ENCODE data around the gene MARK3. TPM values are rescaled to one million over a fixed set of nuclear protein-coding genes. Genes with fewer than 3 reads are reported as not detected.

MARK3 gene
- total and polyA plus RNA-seq, 2 of the 4 experiments (the other 2 are of a cell fraction) = 78.5 to 80.5 TPM

DNA sequence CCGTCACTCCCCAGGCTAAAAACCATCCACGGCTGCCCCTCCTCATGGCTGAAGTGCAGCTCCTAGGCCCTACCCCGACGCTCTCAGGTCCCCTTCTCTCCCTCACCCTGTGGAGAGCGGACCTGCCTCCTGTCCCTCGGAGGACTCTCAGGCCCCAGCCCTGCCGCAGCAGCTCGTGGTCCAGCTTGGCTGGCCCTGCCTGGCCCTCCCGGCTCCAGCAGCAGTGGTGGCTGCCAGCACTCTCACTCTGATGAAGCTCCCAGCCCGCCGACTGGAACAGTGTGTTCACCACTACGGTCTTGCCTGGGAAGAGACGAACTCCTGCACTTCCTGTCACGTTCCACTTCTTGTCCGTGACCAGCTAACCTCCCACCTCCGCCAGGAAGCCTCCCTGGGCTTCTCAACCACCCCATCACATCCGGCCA, 166.1 kb downstream of the MARK3 start:
- Histone ChIP-seq H3K9ac (ENCODE audit: low read depth, low read length) (no peak overlapping the region), H2BK20ac (ENCODE audit: low read depth, low read length) (no peak overlapping the region), H2AK5ac (ENCODE audit: low read depth, low read length) (peak overlapping the region; percentile 69; the same call in 1 of the 2 replicates), H2AK9ac (replicated peaks; ENCODE audit: low read depth, low read length, poor library complexity) (no peak overlapping the region), H2BK120ac (ENCODE audit: low read depth, low read length) (no peak overlapping the region), H3K4ac (ENCODE audit: low read depth, low read length) (no peak overlapping the region), H3K56ac (ENCODE audit: extremely low read depth, insufficient read depth, low read length) (no peak overlapping the region), H3K9me1 (ENCODE audit: insufficient read depth, low read length) (peaks cover 8% of the 10 kb centered on the region; the same call in 1 of the 2 replicates), H3K27ac (ENCODE audit: insufficient read depth, low read length) (no peak overlapping the region), H2AFZ (replicated peaks; ENCODE audit: low read length, poor library complexity) (no peak overlapping the region), H3K79me1 (ENCODE audit: low read depth in 1 of 2, low read length in 2 of 2) (peaks cover 0 to 31% of the 10 kb centered on the region in 2 experiments), H3K27me3 (ENCODE audit: control insufficient read depth, insufficient read depth, low read length) (no peaks in the 10 kb centered on the region), H3K4me1 (ENCODE audit: control insufficient read depth, insufficient read depth, low read length) (peaks cover 9% of the 10 kb centered on the region), H4K5ac (ENCODE audit: low read depth, low read length) (no peak overlapping the region), H3K4me3 (ENCODE audit: insufficient read depth, low read depth, low read length) (no peak overlapping the region), H2BK15ac (ENCODE audit: low read depth, low read length) (no peak overlapping the region), H3K18ac (ENCODE audit: low read depth, low read length) (no peak overlapping the region), H3K36me3 (ENCODE audit: control insufficient read depth, insufficient read depth, low read length) (no peaks in the 10 kb centered on the region), H2BK5ac (ENCODE audit: low read depth, low read length, poor library complexity, severe bottlenecking) (no peak overlapping the region), H3K14ac (replicated peaks; ENCODE audit: low read depth, low read length) (no peak overlapping the region), H3K23ac (ENCODE audit: low read depth, low read length) (no peak overlapping the region), H3K9me3 (ENCODE audit: control insufficient read depth, insufficient read depth, low read length) (no peaks in the 10 kb centered on the region), H4K91ac (ENCODE audit: insufficient read depth, low read depth, low read length) (no peak overlapping the region), H3K4me2 (ENCODE audit: low read depth, low read length) (no peak overlapping the region), H4K8ac (ENCODE audit: low read depth in 2 of 2, low read length in 2 of 2) (no peak overlapping the region), H4K20me1 (ENCODE audit: insufficient read depth, low read length) (peaks cover 19% of the 10 kb centered on the region; the same call in 1 of the 2 replicates)
- CTCF ChIA-PET = no interaction called here
- DNase-seq (no peak), ATAC-seq (ENCODE audit: low read depth) (no peak)
- dilution Hi-C loops (cut with HindIII; ENCODE audit: low sequenced_read_pairs, unreplicated experiment) (no loop called here), in situ Hi-C loops (cut with MboI; ENCODE audit: low sequenced_read_pairs) (no loop called here), intact Hi-C loops (cut with micrococcal nuclease) (no loop called here)
- POLR2A ChIA-PET (ENCODE audit: unreplicated experiment) = no interaction called here
- BruUV-seq (replicated peaks) = no TSS peak
- TF ChIP-seq RCOR1 (IDR thresholded peaks at IDR 0.05; ENCODE audit: insufficient replicate concordance, low read length) (no peak), MXI1 (IDR thresholded peaks at IDR 0.05; ENCODE audit: borderline replicate concordance, low read depth, low read length) (no peak), RFX5 (IDR thresholded peaks at IDR 0.05; ENCODE audit: low read depth, low read length) (no peak)
- TF ChIP-seq, protein P1, sequence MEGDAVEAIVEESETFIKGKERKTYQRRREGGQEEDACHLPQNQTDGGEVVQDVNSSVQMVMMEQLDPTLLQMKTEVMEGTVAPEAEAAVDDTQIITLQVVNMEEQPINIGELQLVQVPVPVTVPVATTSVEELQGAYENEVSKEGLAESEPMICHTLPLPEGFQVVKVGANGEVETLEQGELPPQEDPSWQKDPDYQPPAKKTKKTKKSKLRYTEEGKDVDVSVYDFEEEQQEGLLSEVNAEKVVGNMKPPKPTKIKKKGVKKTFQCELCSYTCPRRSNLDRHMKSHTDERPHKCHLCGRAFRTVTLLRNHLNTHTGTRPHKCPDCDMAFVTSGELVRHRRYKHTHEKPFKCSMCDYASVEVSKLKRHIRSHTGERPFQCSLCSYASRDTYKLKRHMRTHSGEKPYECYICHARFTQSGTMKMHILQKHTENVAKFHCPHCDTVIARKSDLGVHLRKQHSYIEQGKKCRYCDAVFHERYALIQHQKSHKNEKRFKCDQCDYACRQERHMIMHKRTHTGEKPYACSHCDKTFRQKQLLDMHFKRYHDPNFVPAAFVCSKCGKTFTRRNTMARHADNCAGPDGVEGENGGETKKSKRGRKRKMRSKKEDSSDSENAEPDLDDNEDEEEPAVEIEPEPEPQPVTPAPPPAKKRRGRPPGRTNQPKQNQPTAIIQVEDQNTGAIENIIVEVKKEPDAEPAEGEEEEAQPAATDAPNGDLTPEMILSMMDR (conservative IDR thresholded peaks at IDR 0.05; ENCODE audit: low read depth, low read length) = no peak
- WGBS, 2 experiments (ENCODE audit: extremely low coverage in 2 of 2, insufficient read length in 1 of 2) = 76% methylated on average over 8 of the region's 17 CpGs; no CpG with 5 or more reads in 1 of the 2 experiments

Data from IMR-90 (cell line).